GM23338 (cell line): ENCODE data around the gene ADCY3. TPM values are rescaled to one million over a fixed set of nuclear protein-coding genes. Genes with fewer than 3 reads are reported as not detected.

Experiments used
- ATAC-seq: fragments of 200-7000 bp; cut with Tn5 transposase; 3 replicates; pipeline ENCODE4 v1.9.1; 2020
- DNase-seq: peaks from one replicate; pipeline ENCODE4 v3.0.0-alpha.2; 2015; ENCODE audit warnings: low spot score
- H2AFZ ChIP-seq: fragments of 200-600 bp; sonication (generic); 2 replicates; pipeline ENCODE4 v1.8.0; 2016; ENCODE audit warnings: antibody characterized with exemption, mild to moderate bottlenecking, moderate library complexity
- H3F3A ChIP-seq: fragments of 200-600 bp; sonication (generic); replicated peaks from 2 replicates; pipeline ENCODE4 v1.8.0; 2017; ENCODE audit warnings: antibody characterized with exemption, mixed run types, low read depth
- H3K27ac ChIP-seq: fragments of 200-600 bp; sonication (generic); 2 replicates; pipeline ENCODE4 v1.6.1; 2016; ENCODE audit warnings: low read depth
- H3K27me3 ChIP-seq: fragments of 200-600 bp; sonication (generic); 2 replicates; pipeline ENCODE4 v1.8.0; 2016; ENCODE audit warnings: mild to moderate bottlenecking, mixed run types, moderate library complexity; ENCODE audit not compliant: insufficient read depth
- H3K36me3 ChIP-seq: fragments of 200-600 bp; sonication (generic); 2 replicates; pipeline ENCODE4 v1.8.0; 2016; ENCODE audit warnings: mild to moderate bottlenecking; ENCODE audit not compliant: insufficient read depth
- H3K4me1 ChIP-seq: fragments of 200-600 bp; sonication (generic); 2 replicates; pipeline ENCODE4 v1.8.0; 2016; ENCODE audit warnings: mild to moderate bottlenecking, moderate library complexity; ENCODE audit not compliant: insufficient read depth
- H3K4me2 ChIP-seq: fragments of 200-600 bp; sonication (generic); 2 replicates; pipeline ENCODE4 v1.7.1; 2017; ENCODE audit warnings: mixed run types
- H3K4me3 ChIP-seq: fragments of 200-600 bp; sonication (generic); 2 replicates; pipeline ENCODE4 v1.6.1; 2016; ENCODE audit warnings: mixed run types
- H3K79me2 ChIP-seq: fragments of 200-600 bp; sonication (generic); replicated peaks from 2 replicates; pipeline ENCODE4 v1.8.0; 2017; ENCODE audit warnings: mild to moderate bottlenecking; ENCODE audit not compliant: insufficient read depth
- H3K9me2 ChIP-seq: fragments of 200-600 bp; sonication (generic); 2 replicates; pipeline ENCODE4 v1.8.0; 2017; ENCODE audit not compliant: insufficient read depth
- H4K20me1 ChIP-seq: fragments of 200-600 bp; sonication (generic); replicated peaks from 2 replicates; pipeline ENCODE4 v1.8.0; 2017; ENCODE audit warnings: mild to moderate bottlenecking; ENCODE audit not compliant: insufficient read depth
- H3K27ac Mint-ChIP-seq: 2 replicates; pipeline ENCODE4 v1.8.0; 2020; ENCODE audit warnings: inconsistent platforms, mild to moderate bottlenecking, moderate library complexity, mixed read lengths
- H3K27me3 Mint-ChIP-seq: 3 replicates; pipeline ENCODE4 v1.8.0; 2022; ENCODE audit warnings: low read depth, mild to moderate bottlenecking, moderate library complexity, mixed read lengths, inconsistent platforms; ENCODE audit not compliant: insufficient read depth, poor library complexity
- H3K36me3 Mint-ChIP-seq: 3 replicates; pipeline ENCODE4 v1.8.0; 2021; ENCODE audit warnings: low read depth, mild to moderate bottlenecking, inconsistent platforms, moderate library complexity, mixed read lengths
- H3K4me1 Mint-ChIP-seq: 3 replicates; pipeline ENCODE4 v1.8.0; 2020; ENCODE audit warnings: mild to moderate bottlenecking, inconsistent platforms, mixed read lengths
- H3K4me3 Mint-ChIP-seq: 3 replicates; pipeline ENCODE4 v1.8.0; 2021; ENCODE audit warnings: moderate library complexity, mild to moderate bottlenecking, inconsistent platforms, mixed read lengths
- H3K9me3 Mint-ChIP-seq: 3 replicates; pipeline ENCODE4 v1.8.0; 2020; ENCODE audit warnings: moderate library complexity, mild to moderate bottlenecking, inconsistent platforms, mixed read lengths
- CREB1 ChIP-seq: fragments of 250-450 bp; sonication (Bioruptor Pico); IDR thresholded peaks from 2 replicates; pipeline ENCODE4 v1.5.0; 2020; ENCODE audit warnings: low read depth, mild to moderate bottlenecking, moderate library complexity
- CTCF ChIP-seq, 2 experiments: fragments of 200-600 bp in 1 of 2; sonication (generic) in 1 of 2; conservative IDR thresholded peaks; 2 replicates each; pipeline versions ENCODE4 v1.5.1 to v1.6.1; 2016 to 2017; ENCODE audit warnings: antibody characterized with exemption in 2 of 2, low read depth in 2 of 2, mild to moderate bottlenecking in 2 of 2, moderate library complexity in 1 of 2
- EZH2phosphoT487 ChIP-seq: fragments of 200-600 bp; sonication (generic); IDR thresholded peaks from one replicate; pipeline ENCODE4 v1.8.1; 2018; ENCODE audit warnings: antibody characterized with exemption; ENCODE audit not compliant: unreplicated experiment
- JUNB ChIP-seq: IDR thresholded peaks from one replicate; pipeline ENCODE4 v1.6.1; 2016; ENCODE audit warnings: antibody characterized with exemption; ENCODE audit not compliant: unreplicated experiment
- NANOG ChIP-seq: IDR thresholded peaks from 2 replicates; pipeline ENCODE4 v1.6.1; 2016; ENCODE audit warnings: antibody characterized with exemption, borderline replicate concordance
- POLR2AphosphoS5 ChIP-seq: IDR thresholded peaks from 2 replicates; pipeline ENCODE4 v1.6.1; 2016; ENCODE audit warnings: antibody characterized with exemption, low read depth
- REST ChIP-seq: IDR thresholded peaks from one replicate; pipeline ENCODE4 v1.6.1; 2018; ENCODE audit warnings: antibody characterized with exemption; ENCODE audit not compliant: unreplicated experiment
- ZNF331 ChIP-seq: fragments of 250-450 bp; sonication (Bioruptor Pico); IDR thresholded peaks from 2 replicates; pipeline ENCODE4 v1.5.0; 2020; ENCODE audit warnings: low read depth, mild to moderate bottlenecking, moderate library complexity
- polyA plus RNA-seq: library from polyadenylated mRNA; unstranded; fragments of >200 nt; fragmentation: Nextera tagmentation; extraction: Ambion mirVana; gene quantifications from 2 replicates; pipeline ENCODE4 v1.2.1, GENCODE V29; 2016
- total RNA-seq: library from RNA; depleted of rRNA; stranded (reverse); fragments of >200 nt; shearing (Covaris generic); gene quantifications from 2 replicates; pipeline ENCODE4 v1.2.3, GENCODE V29; 2014

ADCY3 gene
- total and polyA plus RNA-seq, 2 experiments from 2014 or later: 9.7 to 32.4 TPM

GRCh38 chr2:24827321-24828237 lies 92.5 kb downstream of the ADCY3 start:
- peak overlapping the region; percentile 73; the same call in 1 of the 2 replicates for H2AFZ ChIP-seq
- Mint-ChIP-seq H3K4me3 (no peak overlapping the region), H3K27me3 (peaks cover 25% of the 10 kb centered on the region), H3K9me3 (no peaks in the 10 kb centered on the region), H3K27ac (peak overlapping the region; percentile 87; the same call in 1 of the 2 replicates), H3K36me3 (peaks cover 57% of the 10 kb centered on the region), H3K4me1 (peaks cover 38% of the 10 kb centered on the region)
- no peak overlapping the region; the same call in 1 of the 2 replicates for H3K27ac ChIP-seq
- H4K20me1 ChIP-seq: peaks cover 8% of the 10 kb centered on the region; the same call in 1 of the 2 replicates
- peaks cover 9% of the 10 kb centered on the region; the same call in 1 of the 2 replicates for H3F3A ChIP-seq
- H3K4me1 ChIP-seq: peaks cover 10% of the 10 kb centered on the region
- ATAC-seq (peak; percentile 87), DNase-seq (peak; percentile 97)
- H3K79me2 ChIP-seq: no peaks in the 10 kb centered on the region
- H3K4me3 ChIP-seq: no peak overlapping the region
- no peaks in the 10 kb centered on the region for H3K27me3 ChIP-seq
- no peaks in the 10 kb centered on the region; the same call in 1 of the 2 replicates for H3K9me2 ChIP-seq
- H3K4me2 ChIP-seq: no peak overlapping the region; the same call in 1 of the 2 replicates
- TF ChIP-seq NANOG (0 out of 2 replicates have a peak, but pooled peaks have one; percentile 5), CREB1 (CRISPR knock-in tag) (peak; percentile 32; the same call in 1 of the 2 replicates), CTCF (conservative IDR thresholded peaks at IDR 0.05; ENCODE audit: low read depth in 2 of 2) (peak; percentile 93 to 95), ZNF331 (CRISPR knock-in tag) (no peak), POLR2AphosphoS5 (peak; percentile 36)
- peaks cover 5% of the 10 kb centered on the region; the same call in 1 of the 2 replicates for H3K36me3 ChIP-seq

GRCh38 chr2:24826773-24827145 lies 93.3 kb downstream of the ADCY3 start:
- Histone ChIP-seq H4K20me1 (peaks cover 8% of the 10 kb centered on the region; the same call in 1 of the 2 replicates), H3K27me3 (no peaks in the 10 kb centered on the region), H2AFZ (no peak overlapping the region), H3F3A (peaks cover 9% of the 10 kb centered on the region; the same call in 1 of the 2 replicates), H3K4me3 (no peak overlapping the region), H3K79me2 (no peaks in the 10 kb centered on the region), H3K36me3 (peaks cover 5% of the 10 kb centered on the region; the same call in 1 of the 2 replicates), H3K4me2 (no peak overlapping the region), H3K9me2 (no peaks in the 10 kb centered on the region; the same call in 1 of the 2 replicates), H3K27ac (no peak overlapping the region; the same call in 1 of the 2 replicates), H3K4me1 (peaks cover 12% of the 10 kb centered on the region)
- no peak for ATAC-seq
- DNase-seq: no peak
- Mint-ChIP-seq H3K27ac (no peak overlapping the region; the same call in 1 of the 2 replicates), H3K27me3 (peaks cover 27% of the 10 kb centered on the region), H3K9me3 (no peaks in the 10 kb centered on the region), H3K4me3 (no peak overlapping the region), H3K36me3 (peaks cover 63% of the 10 kb centered on the region), H3K4me1 (peaks cover 41% of the 10 kb centered on the region)
- TF ChIP-seq REST: no peak
- TF ChIP-seq EZH2phosphoT487: no peak
- TF ChIP-seq ZNF331 (CRISPR knock-in tag): no peak
- no peak for TF ChIP-seq JUNB
- TF ChIP-seq POLR2AphosphoS5: no peak
